Hepatocyte (in vitro differentiated cells): ENCODE results near the gene MAFF.

Experiments
- EZH2 ChIP-seq: fragments of 200-600 bp; sonication (generic); IDR thresholded peaks from 2 replicates; pipeline ENCODE4 v1.6.1; 2016; ENCODE audit warnings: antibody characterized with exemption, mild to moderate bottlenecking, borderline replicate concordance
- EZH2phosphoT487 ChIP-seq: fragments of 200-600 bp; sonication (generic); IDR thresholded peaks from one replicate; pipeline ENCODE4 v1.6.1; 2018; ENCODE audit warnings: antibody characterized with exemption, mild to moderate bottlenecking, low read depth, moderate library complexity; ENCODE audit not compliant: unreplicated experiment, severe bottlenecking
- TF ChIP-seq, protein P1 (sequence below): fragments of 200-600 bp; sonication (generic); IDR thresholded peaks from 2 replicates; pipeline ENCODE4 v1.5.1; 2016; ENCODE audit warnings: antibody characterized with exemption, mild to moderate bottlenecking; ENCODE audit not compliant: poor library complexity

DNA sequence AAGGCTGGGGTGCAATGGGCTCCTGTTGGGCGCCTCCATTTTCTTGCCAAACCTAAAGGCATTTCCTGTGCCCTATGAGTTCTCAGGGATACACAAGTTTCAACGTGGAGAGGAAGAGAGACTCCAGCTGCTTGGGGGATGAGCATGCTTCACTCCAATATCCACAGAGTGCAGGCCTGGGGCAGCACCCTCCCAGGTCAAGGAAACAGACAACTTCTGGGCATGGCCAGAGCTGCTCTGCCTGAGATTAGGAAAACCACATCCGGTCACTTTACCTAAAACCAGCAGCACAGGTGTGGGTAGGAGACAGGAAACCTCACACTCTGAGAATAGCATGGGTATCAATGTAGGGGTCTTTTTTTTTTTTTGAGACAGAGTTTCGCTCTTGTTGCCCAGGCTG, 42.3 kb downstream of the MAFF start:
- TF ChIP-seq, protein P1, sequence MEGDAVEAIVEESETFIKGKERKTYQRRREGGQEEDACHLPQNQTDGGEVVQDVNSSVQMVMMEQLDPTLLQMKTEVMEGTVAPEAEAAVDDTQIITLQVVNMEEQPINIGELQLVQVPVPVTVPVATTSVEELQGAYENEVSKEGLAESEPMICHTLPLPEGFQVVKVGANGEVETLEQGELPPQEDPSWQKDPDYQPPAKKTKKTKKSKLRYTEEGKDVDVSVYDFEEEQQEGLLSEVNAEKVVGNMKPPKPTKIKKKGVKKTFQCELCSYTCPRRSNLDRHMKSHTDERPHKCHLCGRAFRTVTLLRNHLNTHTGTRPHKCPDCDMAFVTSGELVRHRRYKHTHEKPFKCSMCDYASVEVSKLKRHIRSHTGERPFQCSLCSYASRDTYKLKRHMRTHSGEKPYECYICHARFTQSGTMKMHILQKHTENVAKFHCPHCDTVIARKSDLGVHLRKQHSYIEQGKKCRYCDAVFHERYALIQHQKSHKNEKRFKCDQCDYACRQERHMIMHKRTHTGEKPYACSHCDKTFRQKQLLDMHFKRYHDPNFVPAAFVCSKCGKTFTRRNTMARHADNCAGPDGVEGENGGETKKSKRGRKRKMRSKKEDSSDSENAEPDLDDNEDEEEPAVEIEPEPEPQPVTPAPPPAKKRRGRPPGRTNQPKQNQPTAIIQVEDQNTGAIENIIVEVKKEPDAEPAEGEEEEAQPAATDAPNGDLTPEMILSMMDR = no peak
- TF ChIP-seq EZH2phosphoT487 (no peak), EZH2 (no peak)
